Uterus (tissue), 4 donors: Measurements from ENCODE around the gene NCBP3. TPM values are rescaled to one million over a fixed set of nuclear protein-coding genes. Genes with fewer than 3 reads are reported as not detected.
A peak's percentile ranks its signal among the peaks of the same experiment; 100 is the strongest.

Experiments used
- DNase-seq, 2 donors: peaks; one replicate each; pipeline ENCODE4 v3.0.0-alpha.2; 2019 to 2020
- H3K27ac ChIP-seq, 2 donors: fragments of 200-600 bp; sonication (generic); 1 replicate in 1 of 2; 2 replicates in 1 of 2; pipeline ENCODE4 v1.5.1; 2016 to 2018
- H3K27me3 ChIP-seq, 2 donors: fragments of 200-600 bp; sonication (generic); one replicate each; pipeline ENCODE4 v1.5.1; 2018 to 2019; ENCODE audit warnings: control low read depth in 1 of 2
- H3K36me3 ChIP-seq, 2 donors: fragments of 200-600 bp; sonication (generic); one replicate each; pipeline ENCODE4 v1.5.1; 2019; ENCODE audit warnings: control low read depth in 1 of 2
- H3K4me1 ChIP-seq, 2 donors: fragments of 200-600 bp; sonication (generic); one replicate each; pipeline ENCODE4 v1.5.1; 2018 to 2019; ENCODE audit warnings: control low read depth in 1 of 2
- H3K4me3 ChIP-seq, 2 donors: fragments of 200-600 bp; sonication (generic); 1 replicate in 1 of 2; 2 replicates in 1 of 2; pipeline ENCODE4 v1.5.1; 2018 to 2019; ENCODE audit warnings: mild to moderate bottlenecking in 1 of 2
- H3K9me3 ChIP-seq, 2 donors: fragments of 200-600 bp; sonication (generic); one replicate each; pipeline ENCODE4 v1.5.1; 2019; ENCODE audit warnings: control low read depth in 1 of 2
- POLR2A ChIP-seq, 2 donors: fragments of 450-650 bp; IDR thresholded peaks; one replicate each; pipeline ENCODE4 v1.6.1; 2016; ENCODE audit warnings: antibody characterized with exemption in 2 of 2, mild to moderate bottlenecking in 1 of 2, moderate library complexity in 1 of 2
- intact Hi-C: fragments of 100-400 bp; cut with DNase I; formaldehyde crosslinking; loops from one replicate; pipeline ENCODE4 v1.15.1; 2023; ENCODE audit warnings: low total_unique reads
- total RNA-seq, 4 donors: library from RNA; depleted of rRNA in 3 of 4; stranded (reverse); fragments of >200 nt in 3 of 4; gene quantifications; one replicate each; pipeline versions ENCODE4 v1.1.0 to v1.2.4, GENCODE V29; 2014 to 2023
- TF ChIP-seq, protein P1 (sequence below), 4 experiments: fragments of 200-600 bp in 2 of 4; fragments of 450-650 bp in 2 of 4; sonication (generic) in 2 of 4; IDR thresholded peaks; one replicate each; pipeline ENCODE4 v1.5.1; 2016 to 2019; ENCODE audit warnings: antibody characterized with exemption in 4 of 4, mild to moderate bottlenecking in 2 of 4, moderate library complexity in 1 of 4
- donor health status: DM: yes; HTN: yes; CAD: no.

NCBP3 gene
- total RNA-seq, 4 donors from 2014 or later: 16.5 to 46.7 (median 30.1) TPM

DNA sequence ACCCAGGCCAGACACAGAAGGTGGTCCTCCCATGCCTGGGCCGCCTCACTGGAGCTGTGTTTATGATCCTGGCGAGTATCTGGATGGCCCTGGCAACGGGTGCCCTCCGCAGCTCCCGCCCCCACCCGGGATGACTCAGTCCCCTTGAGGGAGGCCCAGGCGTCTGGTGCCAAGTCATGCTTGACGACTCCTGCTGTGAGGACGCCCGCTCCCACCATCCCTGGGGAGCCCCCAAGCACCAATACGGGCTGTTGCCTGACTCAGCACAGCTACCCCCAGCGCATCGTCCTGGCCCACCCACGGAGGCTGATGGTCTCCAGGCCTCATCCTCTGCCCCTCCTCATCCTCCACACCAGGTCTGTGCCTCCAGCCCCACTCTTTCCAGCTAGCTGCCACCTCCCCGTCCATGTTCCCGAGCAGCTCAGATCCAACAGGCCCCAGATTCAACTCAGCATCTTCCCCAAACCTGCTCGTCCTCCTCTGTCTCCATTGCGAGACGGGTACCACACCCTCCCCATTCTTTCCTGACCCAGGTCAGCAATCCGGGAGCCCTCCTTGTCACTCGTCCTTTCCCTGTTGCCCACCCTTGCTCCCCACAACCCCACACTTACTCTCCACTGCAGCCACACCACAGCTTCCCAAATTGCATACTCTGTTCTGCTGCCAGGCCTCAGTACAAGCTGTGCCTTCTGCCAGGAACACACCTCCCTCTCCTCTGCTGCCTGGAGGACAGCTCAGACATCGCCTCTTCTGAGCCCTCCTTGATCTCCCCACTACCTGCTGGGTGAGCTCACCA is 44.2 kb upstream of the NCBP3 start:
- no peaks in the 10 kb centered on the region for H3K36me3 ChIP-seq
- no peak overlapping the region for H3K4me3 ChIP-seq
- H3K27ac ChIP-seq: peak overlapping the region; percentile 96 to 97
- no peaks in the 10 kb centered on the region for H3K9me3 ChIP-seq
- H3K4me1 ChIP-seq: peaks cover 8 to 41% of the 10 kb centered on the region in 2 donors
- no peaks in the 10 kb centered on the region for H3K27me3 ChIP-seq
- intact Hi-C loops: no loop called here
- TF ChIP-seq POLR2A (IDR thresholded peaks at IDR 0.05): peak in 1 of 2 donors; percentile 36
- TF ChIP-seq, protein P1, sequence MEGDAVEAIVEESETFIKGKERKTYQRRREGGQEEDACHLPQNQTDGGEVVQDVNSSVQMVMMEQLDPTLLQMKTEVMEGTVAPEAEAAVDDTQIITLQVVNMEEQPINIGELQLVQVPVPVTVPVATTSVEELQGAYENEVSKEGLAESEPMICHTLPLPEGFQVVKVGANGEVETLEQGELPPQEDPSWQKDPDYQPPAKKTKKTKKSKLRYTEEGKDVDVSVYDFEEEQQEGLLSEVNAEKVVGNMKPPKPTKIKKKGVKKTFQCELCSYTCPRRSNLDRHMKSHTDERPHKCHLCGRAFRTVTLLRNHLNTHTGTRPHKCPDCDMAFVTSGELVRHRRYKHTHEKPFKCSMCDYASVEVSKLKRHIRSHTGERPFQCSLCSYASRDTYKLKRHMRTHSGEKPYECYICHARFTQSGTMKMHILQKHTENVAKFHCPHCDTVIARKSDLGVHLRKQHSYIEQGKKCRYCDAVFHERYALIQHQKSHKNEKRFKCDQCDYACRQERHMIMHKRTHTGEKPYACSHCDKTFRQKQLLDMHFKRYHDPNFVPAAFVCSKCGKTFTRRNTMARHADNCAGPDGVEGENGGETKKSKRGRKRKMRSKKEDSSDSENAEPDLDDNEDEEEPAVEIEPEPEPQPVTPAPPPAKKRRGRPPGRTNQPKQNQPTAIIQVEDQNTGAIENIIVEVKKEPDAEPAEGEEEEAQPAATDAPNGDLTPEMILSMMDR (IDR thresholded peaks at IDR 0.05): no peak
- peak; percentile 88 to 95 for DNase-seq

DNA sequence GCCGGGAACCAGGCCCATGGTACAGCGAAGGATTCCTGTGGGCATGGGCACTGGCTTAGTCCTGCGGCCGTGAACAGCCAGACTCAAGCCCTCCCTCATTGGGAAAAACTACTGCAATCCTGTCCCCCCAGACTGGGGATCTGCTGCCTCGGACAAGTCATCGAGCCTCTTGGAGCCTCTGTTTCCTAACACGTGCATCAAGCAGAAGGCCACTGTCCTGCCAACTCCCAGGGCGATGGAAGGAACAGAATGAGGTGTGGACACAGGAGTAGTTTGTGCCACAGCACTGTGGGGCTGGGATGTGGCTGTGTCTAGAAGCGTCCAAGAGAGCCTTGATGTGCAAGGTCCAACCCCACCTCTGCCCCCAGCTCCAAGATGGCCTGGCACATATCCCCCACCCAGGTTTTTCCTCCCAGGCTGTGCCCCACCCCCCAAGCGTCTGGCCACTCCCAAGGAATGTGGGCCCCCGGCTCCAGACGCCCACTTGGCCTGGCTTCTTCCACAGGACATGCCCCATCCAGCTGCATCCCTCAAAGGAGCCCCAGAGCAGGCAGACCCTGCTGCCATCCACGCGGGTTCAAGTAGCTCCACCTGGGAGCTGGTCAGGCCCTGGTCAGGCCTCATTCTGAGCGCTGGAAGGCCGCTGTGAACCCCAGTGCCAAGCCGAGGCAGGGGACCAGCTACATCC is 43.4 kb upstream of the NCBP3 start:
- Histone ChIP-seq H3K4me1 (peaks cover 8 to 41% of the 10 kb centered on the region in 2 donors), H3K27me3 (no peaks in the 10 kb centered on the region), H3K36me3 (no peaks in the 10 kb centered on the region), H3K27ac (peak overlapping the region; percentile 96 to 97), H3K4me3 (no peak overlapping the region), H3K9me3 (no peaks in the 10 kb centered on the region)
- intact Hi-C loops: no loop called here
- peak in 1 of 2 donors; percentile 45 for DNase-seq
- TF ChIP-seq POLR2A (IDR thresholded peaks at IDR 0.05): no peak
- TF ChIP-seq, protein P1 (IDR thresholded peaks at IDR 0.05): no peak

DNA sequence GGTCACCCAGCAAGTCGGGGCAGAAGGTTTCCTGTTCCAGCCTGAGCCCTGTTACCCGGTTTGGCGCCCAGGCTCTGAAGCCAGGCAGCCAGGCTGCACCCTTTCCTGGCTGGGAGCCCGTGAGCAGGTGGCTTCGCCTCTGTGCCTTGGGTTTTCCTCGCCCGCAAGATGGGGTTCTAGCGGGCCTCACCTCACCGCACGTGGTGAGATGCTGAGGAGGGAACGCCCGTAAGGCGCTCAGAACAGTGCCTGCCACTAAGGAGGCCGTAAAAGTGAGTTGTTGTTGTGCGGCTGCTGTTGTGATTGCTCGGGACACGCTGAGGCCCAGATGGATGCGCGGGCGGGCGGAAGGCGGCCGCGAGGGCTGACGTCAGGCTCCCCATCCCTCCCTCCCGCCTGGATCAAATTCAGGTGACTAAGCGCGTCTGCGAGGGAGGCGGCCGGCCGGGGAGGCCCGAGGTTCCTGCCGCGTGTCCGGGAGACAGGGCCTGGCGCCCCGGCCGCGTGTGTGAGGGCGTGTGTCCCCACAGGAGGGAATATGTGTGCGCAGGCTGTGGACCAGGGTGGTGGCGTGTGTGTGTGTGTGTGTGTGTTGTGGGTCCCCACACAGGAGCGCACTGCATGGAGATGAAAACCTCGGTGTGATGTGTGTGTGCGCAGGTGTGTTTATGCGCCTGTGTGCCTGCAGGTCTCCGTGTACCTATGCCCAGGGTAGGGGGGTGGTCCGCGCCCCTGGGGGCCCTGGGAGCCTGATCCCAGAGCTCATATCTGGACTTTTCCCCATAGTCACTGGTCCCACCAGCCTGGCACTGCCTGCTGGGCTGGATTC is 42.5 kb upstream of the NCBP3 start:
- Histone ChIP-seq H3K27ac (peak overlapping the region; percentile 96 to 97), H3K36me3 (no peaks in the 10 kb centered on the region), H3K4me1 (peaks cover 8 to 41% of the 10 kb centered on the region in 2 donors), H3K9me3 (no peaks in the 10 kb centered on the region), H3K4me3 (no peak overlapping the region), H3K27me3 (no peaks in the 10 kb centered on the region)
- intact Hi-C loops: no loop called here
- peak; percentile 95 to 96 for DNase-seq
- TF ChIP-seq, protein P1 (IDR thresholded peaks at IDR 0.05): peak in 1 of 4 experiments; percentile 16
- TF ChIP-seq POLR2A (IDR thresholded peaks at IDR 0.05): peak; percentile 37 to 71

DNA sequence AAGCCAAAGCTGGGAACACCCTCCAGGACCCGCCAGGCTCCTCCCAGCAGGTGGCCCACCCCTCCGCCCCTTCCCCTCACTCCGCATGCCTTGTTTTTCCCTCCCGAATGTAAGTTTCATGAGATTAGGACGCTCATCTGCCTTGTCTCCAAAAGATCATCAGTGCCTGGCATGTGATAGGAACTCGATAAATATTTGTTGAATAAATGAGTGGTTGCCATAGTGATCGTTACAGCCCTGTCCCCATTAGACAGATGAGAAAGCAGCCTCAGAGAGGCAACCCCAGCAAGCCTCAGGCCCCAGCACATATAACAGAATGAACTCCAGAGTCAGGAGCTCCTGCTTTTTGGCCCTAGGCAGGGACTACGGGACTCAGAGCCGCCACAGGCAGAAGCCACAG is 41.8 kb upstream of the NCBP3 start:
- Histone ChIP-seq H3K4me3 (no peak overlapping the region), H3K27me3 (no peaks in the 10 kb centered on the region), H3K36me3 (no peaks in the 10 kb centered on the region), H3K4me1 (peaks cover 8 to 41% of the 10 kb centered on the region in 2 donors), H3K9me3 (no peaks in the 10 kb centered on the region), H3K27ac (peak overlapping the region; percentile 96 to 97)
- DNase-seq: no peak
- intact Hi-C loops: no loop called here
- TF ChIP-seq, protein P1 (IDR thresholded peaks at IDR 0.05): no peak
- TF ChIP-seq POLR2A (IDR thresholded peaks at IDR 0.05): no peak
